Right lobe of liver (tissue), 6 donors: ENCODE measurements around the gene GPR39. TPM values are rescaled to one million over a fixed set of nuclear protein-coding genes. Genes with fewer than 3 reads are reported as not detected.

Experiments
- ATAC-seq, 4 donors: fragments of 200-7000 bp; cut with Tn5 transposase; one replicate each; pipeline ENCODE4 v1.9.1; 2020; ENCODE audit warnings: mild to moderate bottlenecking in 4 of 4, moderate library complexity in 4 of 4
- DNase-seq, 3 donors: peaks; one replicate each; pipeline ENCODE4 v3.0.0-alpha.2; 2020
- H3K27ac ChIP-seq, 3 donors: fragments of 200-600 bp; one replicate each; pipeline ENCODE4 v1.8.0; 2022
- H3K27me3 ChIP-seq, 2 donors: fragments of 200-600 bp; one replicate each; pipeline ENCODE4 v1.8.0; 2022
- H3K36me3 ChIP-seq, 4 donors: fragments of 200-600 bp; sonication (generic) in 1 of 4; one replicate each; pipeline versions ENCODE4 v1.5.1 to v1.8.0; 2017 to 2022; ENCODE audit warnings: control low read depth in 1 of 4
- H3K4me1 ChIP-seq, 4 donors: fragments of 200-600 bp; sonication (generic) in 1 of 4; one replicate each; pipeline versions ENCODE4 v1.5.1 to v1.8.0; 2017 to 2022; ENCODE audit warnings: control low read depth in 1 of 4
- H3K4me3 ChIP-seq, 3 donors: fragments of 200-600 bp; one replicate each; pipeline ENCODE4 v1.8.0; 2022
- H3K9me3 ChIP-seq, 4 donors: fragments of 200-600 bp; sonication (generic) in 1 of 4; one replicate each; pipeline versions ENCODE4 v1.5.1 to v1.8.0; 2017 to 2022; ENCODE audit warnings: control low read depth in 1 of 4
- CTCF ChIP-seq, 4 donors: fragments of 200-600 bp in 3 of 4; fragments of 450-650 bp in 1 of 4; IDR thresholded peaks; one replicate each; pipeline versions ENCODE4 v1.5.1 to v1.8.0; 2016 to 2022; ENCODE audit warnings: antibody characterized with exemption in 4 of 4, mild to moderate bottlenecking in 2 of 4
- POLR2A ChIP-seq: fragments of 450-650 bp; IDR thresholded peaks from one replicate; pipeline ENCODE4 v1.6.1; 2017; ENCODE audit warnings: antibody characterized with exemption, mild to moderate bottlenecking
- WGBS: methylation state at CpG from one replicate; pipeline ENCODE4 v1.1.6; 2018; ENCODE audit warnings: low coverage, low lambda C conversion rate; ENCODE audit not compliant: insufficient coverage; ENCODE audit errors: missing lambda C conversion rate; 5-methylcytosine and 5-hydroxymethylcytosine counted together
- intact Hi-C, 2 donors: fragments of 100-400 bp; cut with DNase I; formaldehyde crosslinking; loops; one replicate each; pipeline versions ENCODE4 v1.11.2 to v1.14.1; 2022
- total RNA-seq, 6 experiments: library from RNA; depleted of rRNA in 2 of 6; stranded (reverse); fragments of >200 nt in 2 of 6; fragmentation: NEBNext Ultra II Directional in 3 of 6; extraction: Animal tissue kit (Norgen Biotek cat#: 25700) in 3 of 6; gene quantifications; one replicate each; pipeline versions ENCODE4 v1.1.0 to v1.2.4, GENCODE V29; 2016 to 2023
- donor health status: DM: no; HTN: yes; CAD: no.
- donor health status: DM: no; HTN: no; CAD: no.
- donor health status: DM: no; HTN: no; CAD: no.
- donor health status: DM: no; HTN: yes; CAD: no.
- donor health status: DM: no; HTN: yes; CAD: no.

Gene GPR39
- total RNA-seq, 6 experiments from 2014 or later, result 3.6 to 9.1 (median 6.0) TPM

- intact Hi-C loops, result no loop called here
- TF ChIP-seq POLR2A (no peak), CTCF (IDR thresholded peaks at IDR 0.05) (peak in 1 of 4 donors; percentile 20)
- Histone ChIP-seq H3K4me1 (peaks cover 0 to 23% (median 4%) of the 10 kb centered on the region in 4 donors), H3K27me3 (peaks cover 0 to 11% of the 10 kb centered on the region in 2 donors), H3K9me3 (no peaks in the 10 kb centered on the region), H3K4me3 (peak overlapping the region in 1 of 3 donors; percentile 1), H3K36me3 (no peaks in the 10 kb centered on the region), H3K27ac (no peak overlapping the region)
- ATAC-seq, result no peak
- 12% methylated on average over 13 of the region's 25 CpGs for WGBS
- peak in 1 of 3 donors; percentile 28 for DNase-seq
Measured at GRCh38 chr2:132668189-132668823, 251.7 kb downstream of the GPR39 start.

- H3K4me3 ChIP-seq, result peak overlapping the region; percentile 51 to 52 (median 51)
- DNase-seq, result peak in 2 of 3 donors; percentile 37 to 56
- peak; percentile 39 to 45 (median 44) for ATAC-seq
- H3K27ac ChIP-seq, result no peak overlapping the region
- peaks cover 0 to 11% of the 10 kb centered on the region in 2 donors for H3K27me3 ChIP-seq
- H3K9me3 ChIP-seq, result no peaks in the 10 kb centered on the region
- peaks cover 0 to 23% (median 4%) of the 10 kb centered on the region in 4 donors for H3K4me1 ChIP-seq
- 0% methylated on average over 16 of the region's 80 CpGs for WGBS
- intact Hi-C loops, result no loop called here
- H3K36me3 ChIP-seq, result no peaks in the 10 kb centered on the region
- TF ChIP-seq POLR2A (no peak), CTCF (IDR thresholded peaks at IDR 0.05) (peak in 2 of 4 donors; percentile 7 to 10)
Measured at GRCh38 chr2:132668987-132669907, 252.6 kb downstream of the GPR39 start.

GRCh38 chr2:132669908-132670495, 253.4 kb downstream of the GPR39 start, which contains the start of gene LYPD1:
TSS of gene LYPD1 (minus strand) at chr2:132670205. CDS start at chr2:132669932, 273 bp downstream.
- no peak for TF ChIP-seq POLR2A
- TF ChIP-seq CTCF (IDR thresholded peaks at IDR 0.05), result no peak
- DNase-seq (peak in 1 of 3 donors; percentile 40), ATAC-seq (peak; percentile 56 to 73 (median 70))
- Histone ChIP-seq H3K4me3 (peak within 1 kb of the TSS; percentile 51 to 52 (median 51)), H3K4me1 (peaks cover 0 to 20% (median 4%) of the 10 kb centered on the region in 4 donors), H3K9me3 (no peaks in the 10 kb centered on the region), H3K36me3 (no peaks in the 10 kb centered on the region), H3K27me3 (peaks cover 0 to 11% of the 10 kb centered on the region in 2 donors), H3K27ac (no peak within 1 kb of the TSS)
- WGBS, result 0% methylated on average over 5 of the region's 59 CpGs
- intact Hi-C loops, result no loop called here

GRCh38 chr2:132670496-132671150, 254.0 kb downstream of the GPR39 start:
- H3K27ac ChIP-seq, result no peak overlapping the region
- ATAC-seq, result peak; percentile 77 to 85 (median 80)
- DNase-seq, result peak; percentile 52 to 72 (median 63)
- 2% methylated on average over 10 of the region's 44 CpGs for WGBS
- H3K9me3 ChIP-seq, result no peaks in the 10 kb centered on the region
- H3K27me3 ChIP-seq, result peaks cover 0 to 11% of the 10 kb centered on the region in 2 donors
- H3K4me3 ChIP-seq, result peak overlapping the region; percentile 51 to 52 (median 51)
- H3K36me3 ChIP-seq, result no peaks in the 10 kb centered on the region
- intact Hi-C loops, result no loop called here
- peaks cover 0 to 20% (median 4%) of the 10 kb centered on the region in 4 donors for H3K4me1 ChIP-seq
- peak in 3 of 4 donors; percentile 10 to 16 (median 13) for TF ChIP-seq CTCF (IDR thresholded peaks at IDR 0.05)
- TF ChIP-seq POLR2A, result no peak
